Endothelial cell of umbilical vein (primary cell): Measurements from ENCODE around the gene WRAP73. TPM values are rescaled to one million over a fixed set of nuclear protein-coding genes. Genes with fewer than 3 reads are reported as not detected.

Source experiments
- BruUV-seq: library from RNA; stranded (reverse); fragments of 400-500 nt; replicated peaks from 2 replicates; lab custom pipeline; 2021; lab: Mats Ljungman, UMichigan
- CTCF ChIA-PET: fragments of 300-600, 350-600 bp; sonication (Branson Sonifier 250); formaldehyde crosslinking; loops from one replicate; lab custom pipeline; 2021; ENCODE audit warnings: antibody characterized with exemption, inconsistent platforms; lab: Charles Lee
- POLR2A ChIA-PET: fragments of 300-600, 350-600 bp; sonication (Branson Sonifier 250); formaldehyde crosslinking; loops from one replicate; lab custom pipeline; 2021; ENCODE audit warnings: antibody characterized with exemption, inconsistent platforms; lab: Charles Lee
- DNase-seq: peaks from one replicate; pipeline ENCODE4 v3.0.0-alpha.2; 2011; ENCODE audit warnings: low read depth, low spot score
- FAIRE-seq: peaks from 2 replicates; lab custom pipeline; 2011; peaks lifted over from hg19 to GRCh38; lab: Jason Lieb, UNC
- H2AFZ ChIP-seq: 2 replicates; pipeline ENCODE4 v1.6.0; 2012; ENCODE audit warnings: low read depth, low read length, control low read depth, inconsistent platforms
- H3K27ac ChIP-seq: 2 replicates; pipeline ENCODE4 v1.5.1; 2011; ENCODE audit warnings: low read depth, mild to moderate bottlenecking, control low read depth, low read length, moderate library complexity; ENCODE audit not compliant: insufficient read depth
- H3K27me3 ChIP-seq, 2 experiments: 2 replicates each; pipeline versions ENCODE4 v1.6.0 to v1.6.1; 2011; ENCODE audit warnings: low read length in 2 of 2, mixed read lengths in 1 of 2; ENCODE audit not compliant: control insufficient read depth in 2 of 2, insufficient read depth in 2 of 2
- H3K36me3 ChIP-seq, 2 experiments: 2 replicates in 1 of 2; 3 replicates in 1 of 2; pipeline ENCODE4 v1.5.1; 2011; ENCODE audit warnings: low read length in 2 of 2, mild to moderate bottlenecking in 1 of 2, moderate library complexity in 1 of 2; ENCODE audit not compliant: control insufficient read depth in 2 of 2, insufficient read depth in 2 of 2; ENCODE audit errors: extremely low read depth in 1 of 2
- H3K4me1 ChIP-seq: 3 replicates; pipeline ENCODE4 v1.5.1; 2011; ENCODE audit warnings: mild to moderate bottlenecking, low read length; ENCODE audit not compliant: control insufficient read depth, insufficient read depth; ENCODE audit errors: extremely low read depth
- H3K4me2 ChIP-seq: 2 replicates; pipeline ENCODE4 v1.6.1; 2011; ENCODE audit warnings: low read length, control low read depth, mixed read lengths; ENCODE audit not compliant: insufficient read depth
- H3K4me3 ChIP-seq, 3 experiments: fragments of 200-600 bp in 1 of 3; sonication (generic), shearing (Covaris generic) in 1 of 3; replicated peaks in 1 of 3; 2 replicates each; pipeline ENCODE4 v1.5.1; 2011 to 2016; ENCODE audit warnings: control low read depth in 3 of 3, low read length in 3 of 3, mild to moderate bottlenecking in 2 of 3, inconsistent platforms in 1 of 3, low read depth in 1 of 3, moderate library complexity in 1 of 3; ENCODE audit not compliant: insufficient read depth in 1 of 3
- H3K79me2 ChIP-seq: 2 replicates; pipeline ENCODE4 v1.6.0; 2012; ENCODE audit warnings: low read length, inconsistent platforms; ENCODE audit not compliant: control insufficient read depth, insufficient read depth
- H3K9ac ChIP-seq: replicated peaks from 2 replicates; pipeline ENCODE3; 2011; ENCODE audit warnings: low read length, control low read depth; ENCODE audit not compliant: insufficient read depth; ENCODE audit errors: extremely low read depth
- H3K9me1 ChIP-seq: replicated peaks from 3 replicates; pipeline ENCODE4 v1.6.0; 2011; ENCODE audit warnings: mild to moderate bottlenecking, low read length; ENCODE audit not compliant: control insufficient read depth, insufficient read depth; ENCODE audit errors: extremely low read depth
- H3K9me3 ChIP-seq: replicated peaks from 2 replicates; pipeline ENCODE4 v1.5.1; 2012; ENCODE audit warnings: low read length, inconsistent platforms; ENCODE audit not compliant: control insufficient read depth, insufficient read depth
- H4K20me1 ChIP-seq: replicated peaks from 2 replicates; pipeline ENCODE3; 2011; ENCODE audit warnings: mild to moderate bottlenecking, low read length; ENCODE audit not compliant: control insufficient read depth, insufficient read depth; ENCODE audit errors: extremely low read depth
- EZH2 ChIP-seq: IDR thresholded peaks from 2 replicates; pipeline ENCODE4 v1.6.1; 2012; ENCODE audit warnings: borderline replicate concordance, low read depth, mild to moderate bottlenecking, moderate library complexity, low read length, inconsistent platforms; ENCODE audit not compliant: severe bottlenecking
- FOS ChIP-seq: IDR thresholded peaks from 2 replicates; pipeline ENCODE4 v1.6.1; 2011; ENCODE audit warnings: mild to moderate bottlenecking, low read length, moderate library complexity, borderline replicate concordance; ENCODE audit not compliant: insufficient read depth
- GATA2 ChIP-seq: IDR thresholded peaks from 2 replicates; pipeline ENCODE4 v1.7.0; 2011; ENCODE audit warnings: low read depth, mild to moderate bottlenecking, moderate library complexity, mixed read lengths, low read length; ENCODE audit not compliant: insufficient read length, insufficient read depth
- JUN ChIP-seq: IDR thresholded peaks from 2 replicates; pipeline ENCODE4 v1.6.1; 2011; ENCODE audit warnings: borderline replicate concordance, low read depth; ENCODE audit not compliant: insufficient read length, insufficient read depth
- MYC ChIP-seq: IDR thresholded peaks from one replicate; pipeline ENCODE4 v1.6.1; 2011; ENCODE audit warnings: mild to moderate bottlenecking, low read depth, low read length
- POLR2A ChIP-seq: IDR thresholded peaks from 2 replicates; pipeline ENCODE4 v1.6.1; 2012; ENCODE audit warnings: low read depth, mild to moderate bottlenecking, control low read depth, low read length
- POLR2AphosphoS5 ChIP-seq: IDR thresholded peaks from 2 replicates; pipeline ENCODE4 v1.6.1; 2012; ENCODE audit warnings: low read depth, mild to moderate bottlenecking, control low read depth, low read length, moderate library complexity; ENCODE audit not compliant: insufficient read depth
- dilution Hi-C: fragments of 300-500 bp; cut with MboI; formaldehyde crosslinking; loops from one replicate; pipeline ENCODE4 v1.15.0; 2019; ENCODE audit warnings: low sequenced_read_pairs; ENCODE audit not compliant: extremely low pct_ligation_motif_present
- intact Hi-C: fragments of 100-400 bp; cut with micrococcal nuclease; formaldehyde crosslinking; loops from one replicate; pipeline ENCODE4 v1.10.0; 2022
- polyA plus RNA-seq, 4 experiments: library from polyadenylated mRNA; depleted of rRNA in 3 of 4; stranded (reverse) in 3 of 4; unstranded in 1 of 4; fragments of >200 nt; gene quantifications; 2 replicates each; pipeline versions ENCODE4 v1.2.1 to v1.2.3, GENCODE V29; 2011 to 2012; ENCODE audit warnings: missing spikeins in 1 of 4
- total RNA-seq: library from RNA; stranded (reverse); gene quantifications from 2 replicates; pipeline ENCODE4 v1.2.3, GENCODE V29; 2021
- TF ChIP-seq, protein P1 (sequence below), 2 donors: IDR thresholded peaks; 1 replicate in 1 of 2; 2 replicates in 1 of 2; pipeline ENCODE4 v1.5.1; 2011; ENCODE audit warnings: low read length in 2 of 2, mild to moderate bottlenecking in 2 of 2, moderate library complexity in 2 of 2, control low read depth in 1 of 2, inconsistent platforms in 1 of 2, low read depth in 1 of 2; ENCODE audit not compliant: insufficient read depth in 1 of 2; ENCODE audit errors: extremely low read depth in 1 of 2
- TF ChIP-seq, protein P2 (sequence below): IDR thresholded peaks from 2 replicates; pipeline ENCODE4 v1.6.1; 2011; ENCODE audit not compliant: insufficient read depth, insufficient read length

Gene WRAP73
- total and polyA plus RNA-seq, 2 donors (not counting 3 experiments of a cell fraction or from before 2014, with no cell fraction given): 23.0 to 50.7 TPM

DNA sequence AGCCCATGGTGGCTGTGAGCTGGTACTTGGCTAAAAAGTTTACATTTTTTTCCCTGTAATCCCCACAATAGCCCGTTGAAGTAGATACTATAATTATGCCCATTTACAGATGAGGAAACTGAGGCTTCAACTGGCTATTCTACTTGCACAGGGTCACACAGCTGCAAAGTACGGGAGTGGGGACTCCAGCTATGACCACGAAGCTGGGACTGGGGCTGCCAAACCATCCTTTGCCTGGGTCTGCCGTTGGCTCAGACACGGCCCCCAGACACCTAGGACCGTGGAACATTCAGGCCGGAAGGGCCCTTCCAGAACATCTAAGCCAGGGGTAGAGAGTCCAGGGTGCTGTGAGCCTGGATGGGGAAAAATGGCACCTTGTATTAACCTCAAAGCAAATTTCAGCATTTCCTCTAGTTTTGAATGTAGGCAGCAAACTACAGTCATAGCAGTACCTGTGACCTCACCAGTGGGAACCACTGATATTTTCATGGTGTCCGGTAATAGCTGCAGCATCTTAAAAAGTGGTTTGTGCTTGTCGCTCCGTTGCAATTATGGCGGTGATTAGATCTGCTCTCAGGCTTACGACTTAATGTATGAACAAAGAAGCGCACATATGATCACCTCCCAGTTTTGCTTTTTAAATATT, 6.7 kb upstream of the WRAP73 start:
- dilution Hi-C loops: no loop called here
- Histone ChIP-seq H3K4me3 (no peak overlapping the region), H4K20me1 (no peaks in the 10 kb centered on the region), H2AFZ (no peak overlapping the region), H3K27me3 (peaks cover 15 to 48% of the 10 kb centered on the region in 2 experiments), H3K9me1 (no peaks in the 10 kb centered on the region), H3K27ac (no peak overlapping the region), H3K36me3 (no peaks in the 10 kb centered on the region), H3K79me2 (no peaks in the 10 kb centered on the region), H3K4me1 (no peaks in the 10 kb centered on the region), H3K9me3 (no peaks in the 10 kb centered on the region), H3K4me2 (no peak overlapping the region), H3K9ac (no peak overlapping the region)
- POLR2A ChIA-PET: no interaction called here
- no TSS peak for BruUV-seq
- intact Hi-C loops: no loop called here
- no peak for TF ChIP-seq GATA2
- TF ChIP-seq, protein P1, sequence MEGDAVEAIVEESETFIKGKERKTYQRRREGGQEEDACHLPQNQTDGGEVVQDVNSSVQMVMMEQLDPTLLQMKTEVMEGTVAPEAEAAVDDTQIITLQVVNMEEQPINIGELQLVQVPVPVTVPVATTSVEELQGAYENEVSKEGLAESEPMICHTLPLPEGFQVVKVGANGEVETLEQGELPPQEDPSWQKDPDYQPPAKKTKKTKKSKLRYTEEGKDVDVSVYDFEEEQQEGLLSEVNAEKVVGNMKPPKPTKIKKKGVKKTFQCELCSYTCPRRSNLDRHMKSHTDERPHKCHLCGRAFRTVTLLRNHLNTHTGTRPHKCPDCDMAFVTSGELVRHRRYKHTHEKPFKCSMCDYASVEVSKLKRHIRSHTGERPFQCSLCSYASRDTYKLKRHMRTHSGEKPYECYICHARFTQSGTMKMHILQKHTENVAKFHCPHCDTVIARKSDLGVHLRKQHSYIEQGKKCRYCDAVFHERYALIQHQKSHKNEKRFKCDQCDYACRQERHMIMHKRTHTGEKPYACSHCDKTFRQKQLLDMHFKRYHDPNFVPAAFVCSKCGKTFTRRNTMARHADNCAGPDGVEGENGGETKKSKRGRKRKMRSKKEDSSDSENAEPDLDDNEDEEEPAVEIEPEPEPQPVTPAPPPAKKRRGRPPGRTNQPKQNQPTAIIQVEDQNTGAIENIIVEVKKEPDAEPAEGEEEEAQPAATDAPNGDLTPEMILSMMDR (IDR thresholded peaks at IDR 0.05; ENCODE audit: extremely low read depth in 1 of 2, insufficient read depth in 1 of 2, low read depth in 1 of 2, low read length in 2 of 2): no peak
- no peak for TF ChIP-seq EZH2
- TF ChIP-seq POLR2AphosphoS5: no peak
- TF ChIP-seq FOS: no peak
- TF ChIP-seq, protein P2, sequence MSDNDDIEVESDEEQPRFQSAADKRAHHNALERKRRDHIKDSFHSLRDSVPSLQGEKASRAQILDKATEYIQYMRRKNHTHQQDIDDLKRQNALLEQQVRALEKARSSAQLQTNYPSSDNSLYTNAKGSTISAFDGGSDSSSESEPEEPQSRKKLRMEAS: no peak
- no peak for TF ChIP-seq POLR2A
- no peak for TF ChIP-seq MYC
- no peak for TF ChIP-seq JUN
- CTCF ChIA-PET: interaction anchor here (1.3 to 1.4 kb wide), 2 partner anchors 8 to 10 kb away, joined by 3 read pairs; no protein-coding TSS in a partner anchor
- DNase-seq (no peak), FAIRE-seq (no peak)
